Spleen (tissue), 11 donors: ENCODE data around the gene RAB39A. TPM values are rescaled to one million over a fixed set of nuclear protein-coding genes. Genes with fewer than 3 reads are reported as not detected.
"Not testable (repeated sequence)": the region's sequence is repeated elsewhere in the genome, so short reads cannot be mapped to it uniquely, and the experiment has no call there.

ENCODE experiments used
- DNase-seq: peaks from one replicate; pipeline ENCODE4 v3.0.0-alpha.2; 2020
- H3K27ac ChIP-seq, 8 donors: fragments of 200-600 bp; sonication (generic) in 7 of 8; 1 replicate in 4 of 8; 2 replicates in 4 of 8; pipeline versions ENCODE4 v1.5.0 to v1.8.0; 2016 to 2021; ENCODE audit warnings: inconsistent platforms in 4 of 8, mild to moderate bottlenecking in 4 of 8, moderate library complexity in 1 of 8
- H3K27me3 ChIP-seq, 7 donors: fragments of 200-600 bp; sonication (generic) in 6 of 7; replicated peaks in 1 of 7; 1 replicate in 4 of 7; 2 replicates in 3 of 7; pipeline versions ENCODE4 v1.5.0 to v1.8.0; 2016 to 2021; ENCODE audit warnings: inconsistent platforms in 3 of 7, mild to moderate bottlenecking in 1 of 7
- H3K36me3 ChIP-seq, 6 donors: fragments of 200-600 bp; sonication (generic) in 5 of 6; 1 replicate in 4 of 6; 2 replicates in 2 of 6; pipeline versions ENCODE4 v1.5.0 to v1.8.0; 2016 to 2021; ENCODE audit warnings: inconsistent platforms in 2 of 6
- H3K4me1 ChIP-seq, 6 donors: fragments of 200-600 bp; sonication (generic) in 5 of 6; 1 replicate in 3 of 6; 2 replicates in 3 of 6; pipeline versions ENCODE4 v1.5.0 to v1.8.0; 2016 to 2021; ENCODE audit warnings: inconsistent platforms in 3 of 6
- H3K4me3 ChIP-seq, 8 donors: fragments of 200-600 bp; sonication (generic) in 7 of 8; 1 replicate in 4 of 8; 2 replicates in 4 of 8; pipeline versions ENCODE4 v1.5.0 to v1.8.0; 2016 to 2021; ENCODE audit warnings: inconsistent platforms in 4 of 8, mild to moderate bottlenecking in 4 of 8, moderate library complexity in 2 of 8
- H3K9me3 ChIP-seq, 8 donors: fragments of 200-600 bp; sonication (generic) in 7 of 8; 1 replicate in 4 of 8; 2 replicates in 4 of 8; pipeline versions ENCODE4 v1.5.0 to v1.8.0; 2016 to 2021; ENCODE audit warnings: inconsistent platforms in 4 of 8
- CTCF ChIP-seq, 11 experiments: fragments of 200-600 bp in 7 of 11; fragments of 450-650 bp in 4 of 11; sonication (generic) in 4 of 11; IDR thresholded peaks in 8 of 11; conservative IDR thresholded peaks in 3 of 11; 1 replicate in 7 of 11; 2 replicates in 4 of 11; pipeline versions ENCODE4 v1.4.0 to v1.8.0; 2016 to 2021; ENCODE audit warnings: antibody characterized with exemption in 11 of 11, inconsistent platforms in 4 of 11, mild to moderate bottlenecking in 1 of 11
- POLR2A ChIP-seq, 3 donors: fragments of 450-650 bp; IDR thresholded peaks; one replicate each; pipeline ENCODE4 v1.5.1; 2017; ENCODE audit warnings: antibody characterized with exemption in 3 of 3, mild to moderate bottlenecking in 1 of 3
- POLR2AphosphoS5 ChIP-seq, 3 donors: sonication (generic); formaldehyde crosslinking; IDR thresholded peaks; one replicate each; pipeline ENCODE4 v1.5.1; 2017; ENCODE audit warnings: antibody characterized with exemption in 3 of 3
- WGBS, 5 donors: extraction: QIAGEN DNeasy Blood & Tissue Kit in 3 of 5; methylation state at CpG; one replicate each; pipeline versions ENCODE4 v1.1.5 to v1.1.7; 2013 to 2018; 5-methylcytosine and 5-hydroxymethylcytosine counted together
- intact Hi-C: fragments of 100-400 bp; cut with DNase I; formaldehyde crosslinking; loops from one replicate; pipeline ENCODE4 v1.15.0; 2023; ENCODE audit warnings: low total_unique reads
- polyA plus RNA-seq, 3 donors: library from polyadenylated mRNA; stranded (reverse); fragments of 200-250 nt; gene quantifications; one replicate each; pipeline ENCODE4 v1.2.1, GENCODE V29; 2013
- total RNA-seq, 7 donors: library from RNA; depleted of rRNA in 3 of 7; stranded (reverse); fragments of >200 nt in 3 of 7; fragmentation: NEBNext Ultra II Directional in 4 of 7; extraction: Animal tissue kit (Norgen Biotek cat#: 25700) in 4 of 7; gene quantifications; one replicate each; pipeline versions ENCODE4 v1.1.0 to v1.2.1, GENCODE V29; 2016 to 2021
- donor health status: healthy with polysubstance abuse.
- donor health status: DM: no; HTN: no; CAD: no; lungs with moderate emphysema.
- donor health status: DM: no; HTN: no; CAD: no.
- donor health status: Bipolar disorder and iron deficiency.
- donor health status: healthy.
- donor health status: DM: no; HTN: no; CAD: no.
- donor health status: DM: yes; HTN: yes; CAD: no.

RAB39A gene
- total and polyA plus RNA-seq, 10 donors, result 0.39 to 14.7 (median 9.1) TPM

GRCh38 chr11:107928767-107929507 lies 689 bp downstream of the RAB39A start:
- Histone ChIP-seq H3K27me3 (peaks cover 0 to 66% (median 8%) of the 10 kb centered on the region in 7 donors), H3K27ac (peak overlapping the region in 6 of 8 donors; percentile 42 to 82 (median 63)), H3K4me3 (peak overlapping the region; percentile 54 to 91 (median 69)), H3K9me3 (no peaks in the 10 kb centered on the region), H3K36me3 (no peaks in the 10 kb centered on the region), H3K4me1 (peaks cover 0 to 27% (median 20%) of the 10 kb centered on the region in 6 donors)
- peak; percentile 78 for DNase-seq
- WGBS, 5 donors, result 1 to 2% (median 2%) methylated on average over 38 to 41 of the region's 41 CpGs
- intact Hi-C loops, result no loop called here
- TF ChIP-seq POLR2AphosphoS5 (IDR thresholded peaks at IDR 0.05), result no peak
- TF ChIP-seq CTCF (IDR thresholded peaks at IDR 0.05 in 8 of 11, conservative IDR thresholded peaks at IDR 0.05 in 3 of 11), result no peak
- no peak for TF ChIP-seq POLR2A (IDR thresholded peaks at IDR 0.05)

GRCh38 chr11:107929611-107930200 lies 1.5 kb downstream of the RAB39A start:
- peak overlapping the region in 4 of 8 donors; percentile 54 to 82 (median 74) for H3K27ac ChIP-seq
- intact Hi-C loops, result no loop called here
- H3K4me3 ChIP-seq, result peak overlapping the region in 6 of 8 donors; percentile 63 to 91 (median 78)

GRCh38 chr11:107931206-107931605 lies 3.0 kb downstream of the RAB39A start:
- peaks cover 0 to 49% (median 8%) of the 10 kb centered on the region in 7 donors for H3K27me3 ChIP-seq
- no peak for DNase-seq
- no peak overlapping the region for H3K4me3 ChIP-seq
- no peaks in the 10 kb centered on the region for H3K36me3 ChIP-seq
- no peak overlapping the region for H3K27ac ChIP-seq
- intact Hi-C loops, result no loop called here
- TF ChIP-seq POLR2A (IDR thresholded peaks at IDR 0.05) (no peak), CTCF (IDR thresholded peaks at IDR 0.05 in 8 of 11, conservative IDR thresholded peaks at IDR 0.05 in 3 of 11) (no peak), POLR2AphosphoS5 (IDR thresholded peaks at IDR 0.05) (no peak)
- peaks cover 0 to 27% (median 20%) of the 10 kb centered on the region in 6 donors for H3K4me1 ChIP-seq
- 87 to 94% (median 91%) methylated on average over 7 of the region's 7 CpGs for WGBS, 5 donors
- H3K9me3 ChIP-seq, result no peaks in the 10 kb centered on the region

More at GRCh38 chr11:107929611-107930200, 1.5 kb downstream of the RAB39A start:
- Histone ChIP-seq H3K36me3 (no peaks in the 10 kb centered on the region), H3K27me3 (peaks cover 0 to 61% (median 8%) of the 10 kb centered on the region in 7 donors), H3K9me3 (no peaks in the 10 kb centered on the region), H3K4me1 (peaks cover 0 to 27% (median 20%) of the 10 kb centered on the region in 6 donors)
- no peak for DNase-seq
- 42 to 55% (median 51%) methylated on average over 10 of the region's 10 CpGs for whole genome bisulfite sequencing, 5 donors
- TF ChIP-seq POLR2A (IDR thresholded peaks at IDR 0.05) (no peak), POLR2AphosphoS5 (IDR thresholded peaks at IDR 0.05) (peak in 1 of 3 donors; percentile 44), CTCF (IDR thresholded peaks at IDR 0.05 in 8 of 11, conservative IDR thresholded peaks at IDR 0.05 in 3 of 11) (no peak)

- 70 to 78% (median 72%) methylated on average over 4 of the region's 4 CpGs for WGBS, 5 donors
- no peak overlapping the region for H3K27ac ChIP-seq
- no peaks in the 10 kb centered on the region for H3K9me3 ChIP-seq
- intact Hi-C loops, result no loop called here
- no peaks in the 10 kb centered on the region for H3K27me3 ChIP-seq
- peaks cover 0 to 5% (median 0%) of the 10 kb centered on the region in 6 donors for H3K4me1 ChIP-seq
- TF ChIP-seq CTCF (IDR thresholded peaks at IDR 0.05 in 8 of 11, conservative IDR thresholded peaks at IDR 0.05 in 3 of 11) (no peak), POLR2A (IDR thresholded peaks at IDR 0.05) (no peak), POLR2AphosphoS5 (IDR thresholded peaks at IDR 0.05) (no peak)
- no peak overlapping the region for H3K4me3 ChIP-seq
- H3K36me3 ChIP-seq, result no peaks in the 10 kb centered on the region
- DNase-seq, result no peak
These were observed 19.7 kb downstream of the RAB39A start for GRCh38 chr11:107947904-107948303.

- H3K4me1 ChIP-seq, DNase-seq, intact Hi-C loops, H3K4me3 ChIP-seq, H3K36me3 ChIP-seq, H3K27me3 ChIP-seq, H3K9me3 ChIP-seq, H3K27ac ChIP-seq: not testable (repeated sequence)
- 82 to 94% (median 89%) methylated on average over 12 of the region's 12 CpGs for WGBS, 5 donors
These were observed 20.1 kb downstream of the RAB39A start for GRCh38 chr11:107948328-107948727.
